DMS53 treated with DMSO at 0.1 percent for 48 hours (cell line): ENCODE results near the gene IST1.

Source experiments
- DNase-seq: peaks from one replicate; lab custom pipeline; 2025; ENCODE audit not compliant: unreplicated experiment; lab: John Stamatoyannopoulos, UW

IST1 gene

GRCh38 chr16:71916397-71916920 is 21.1 kb downstream of the IST1 start:
- DNase-seq = no peak

- no peak for DNase-seq
Observed at GRCh38 chr16:71917900-71918299, 22.6 kb downstream of the IST1 start.

- DNase-seq = no peak
Observed at GRCh38 chr16:71919035-71919434, 23.7 kb downstream of the IST1 start.

- no peak for DNase-seq
Observed at GRCh38 chr16:71920658-71921057, 25.3 kb downstream of the IST1 start.

- DNase-seq = no peak
Observed at GRCh38 chr16:71923941-71924690, 28.8 kb downstream of the IST1 start.

GRCh38 chr16:71924710-71925109 is 29.4 kb downstream of the IST1 start:
- no peak for DNase-seq

GRCh38 chr16:71927383-71927782 is 32.1 kb downstream of the IST1 start:
- DNase-seq = no peak

GRCh38 chr16:71927787-71928186 is 32.5 kb downstream of the IST1 start:
- DNase-seq = no peak

GRCh38 chr16:71929048-71929447 is 33.7 kb downstream of the IST1 start:
- no peak for DNase-seq

- DNase-seq = no peak
Observed at GRCh38 chr16:71930013-71930563, 34.8 kb downstream of the IST1 start.

GRCh38 chr16:71931001-71931400 is 35.7 kb downstream of the IST1 start:
- no peak for DNase-seq

- no peak for DNase-seq
Observed at GRCh38 chr16:71931599-71931998, 36.3 kb downstream of the IST1 start.

GRCh38 chr16:71933017-71933416 is 37.7 kb downstream of the IST1 start:
- no peak for DNase-seq

GRCh38 chr16:71933913-71934695 is 38.8 kb downstream of the IST1 start:
- no peak for DNase-seq

- DNase-seq = no peak
Observed at GRCh38 chr16:71937868-71938510, 42.7 kb downstream of the IST1 start.

- no peak for DNase-seq
Observed at GRCh38 chr16:71943887-71944286, 48.6 kb downstream of the IST1 start.

GRCh38 chr16:71945616-71946015 is 50.3 kb downstream of the IST1 start:
- no peak for DNase-seq

- no peak for DNase-seq
Observed at GRCh38 chr16:71952825-71953224, 57.5 kb downstream of the IST1 start.

GRCh38 chr16:71954180-71954579 is 58.8 kb downstream of the IST1 start:
- no peak for DNase-seq

GRCh38 chr16:71954699-71955195 is 59.4 kb downstream of the IST1 start:
- no peak for DNase-seq

GRCh38 chr16:71956486-71956885 is 61.2 kb downstream of the IST1 start:
- DNase-seq = no peak
